WTC11 (cell line): ENCODE measurements around the gene TC2N.

Source experiments
- AFF4 ChIP-seq: sonication (generic); formaldehyde crosslinking; IDR thresholded peaks from 2 replicates; pipeline ENCODE4 v1.8.1; 2023; ENCODE audit warnings: mild to moderate bottlenecking, missing genetic modification reagents, borderline replicate concordance
- CTCF ChIP-seq: fragments of 200-600 bp; IDR thresholded peaks from 2 replicates; pipeline ENCODE4 v1.8.0; 2022; ENCODE audit warnings: antibody characterized with exemption
- NFE2L1 ChIP-seq: sonication (generic); formaldehyde crosslinking; IDR thresholded peaks from 2 replicates; pipeline ENCODE4 v1.8.1; 2023; ENCODE audit warnings: missing genetic modification reagents
- NR2C2 ChIP-seq: sonication (generic); formaldehyde crosslinking; IDR thresholded peaks from 2 replicates; pipeline ENCODE4 v1.8.0; 2022; ENCODE audit warnings: mild to moderate bottlenecking, missing genetic modification reagents
- RELA ChIP-seq: sonication (generic); formaldehyde crosslinking; IDR thresholded peaks from 2 replicates; pipeline ENCODE4 v1.8.1; 2022; ENCODE audit warnings: missing genetic modification reagents, mild to moderate bottlenecking, borderline replicate concordance
- ZBTB43 ChIP-seq: sonication (generic); formaldehyde crosslinking; IDR thresholded peaks from 2 replicates; pipeline ENCODE4 v1.8.1; 2023; ENCODE audit warnings: mild to moderate bottlenecking, missing genetic modification reagents
- ZNF121 ChIP-seq: sonication (generic); formaldehyde crosslinking; IDR thresholded peaks from 2 replicates; pipeline ENCODE4 v1.8.0; 2023; ENCODE audit warnings: missing genetic modification reagents
- TF ChIP-seq, protein P1 (sequence below): sonication (generic); formaldehyde crosslinking; IDR thresholded peaks from 2 replicates; pipeline ENCODE4 v1.8.1; 2022; ENCODE audit warnings: low read depth, mild to moderate bottlenecking, moderate library complexity, missing genetic modification reagents, borderline replicate concordance
- TF ChIP-seq, protein P2 (sequence below): sonication (generic); formaldehyde crosslinking; IDR thresholded peaks from 2 replicates; pipeline ENCODE4 v1.8.0; 2022; ENCODE audit warnings: mild to moderate bottlenecking, missing genetic modification reagents
- TF ChIP-seq, protein P3 (sequence below): sonication (generic); formaldehyde crosslinking; IDR thresholded peaks from 2 replicates; pipeline ENCODE4 v1.8.0; 2022; ENCODE audit warnings: missing genetic modification reagents
- TF ChIP-seq, protein P4 (sequence below): sonication (generic); formaldehyde crosslinking; IDR thresholded peaks from 2 replicates; pipeline ENCODE4 v1.8.0; 2023; ENCODE audit warnings: missing genetic modification reagents
- TF ChIP-seq, protein P5 (sequence below): sonication (generic); formaldehyde crosslinking; IDR thresholded peaks from 2 replicates; pipeline ENCODE4 v1.8.0; 2023; ENCODE audit warnings: missing genetic modification reagents, mild to moderate bottlenecking, borderline replicate concordance
- TF ChIP-seq, protein P6 (sequence below): sonication (generic); formaldehyde crosslinking; conservative IDR thresholded peaks from 2 replicates; pipeline ENCODE4 v1.8.1; 2022; ENCODE audit warnings: mild to moderate bottlenecking, missing genetic modification reagents

DNA sequence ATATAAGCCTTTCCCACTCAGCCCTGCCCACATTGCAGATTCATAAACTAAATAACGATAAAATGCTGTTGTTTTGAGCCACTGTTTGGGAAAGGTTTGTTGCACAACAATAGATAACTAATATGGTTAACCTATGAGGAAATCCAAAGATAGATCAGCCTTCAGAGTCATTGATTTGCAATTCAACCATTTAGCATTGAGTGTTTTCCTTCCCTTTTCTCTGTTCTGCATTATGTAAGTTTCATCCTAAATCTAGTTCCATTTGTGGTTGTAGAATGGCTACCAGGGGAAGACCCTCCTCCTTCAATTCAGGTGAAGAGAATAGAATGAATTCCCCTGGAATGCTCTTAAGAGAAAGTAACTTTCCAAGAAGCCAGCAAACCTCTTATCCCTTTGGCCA, 19.6 kb downstream of the TC2N start:
- TF ChIP-seq CTCF (no peak), NR2C2 (CRISPR knock-in tag) (no peak), ZNF121 (no peak), ZBTB43 (no peak), RELA (no peak), AFF4 (no peak), NFE2L1 (CRISPR knock-in tag) (no peak)
- TF ChIP-seq, protein P1, sequence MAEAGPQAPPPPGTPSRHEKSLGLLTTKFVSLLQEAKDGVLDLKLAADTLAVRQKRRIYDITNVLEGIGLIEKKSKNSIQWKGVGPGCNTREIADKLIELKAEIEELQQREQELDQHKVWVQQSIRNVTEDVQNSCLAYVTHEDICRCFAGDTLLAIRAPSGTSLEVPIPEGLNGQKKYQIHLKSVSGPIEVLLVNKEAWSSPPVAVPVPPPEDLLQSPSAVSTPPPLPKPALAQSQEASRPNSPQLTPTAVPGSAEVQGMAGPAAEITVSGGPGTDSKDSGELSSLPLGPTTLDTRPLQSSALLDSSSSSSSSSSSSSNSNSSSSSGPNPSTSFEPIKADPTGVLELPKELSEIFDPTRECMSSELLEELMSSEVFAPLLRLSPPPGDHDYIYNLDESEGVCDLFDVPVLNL: no peak
- TF ChIP-seq, protein P2, sequence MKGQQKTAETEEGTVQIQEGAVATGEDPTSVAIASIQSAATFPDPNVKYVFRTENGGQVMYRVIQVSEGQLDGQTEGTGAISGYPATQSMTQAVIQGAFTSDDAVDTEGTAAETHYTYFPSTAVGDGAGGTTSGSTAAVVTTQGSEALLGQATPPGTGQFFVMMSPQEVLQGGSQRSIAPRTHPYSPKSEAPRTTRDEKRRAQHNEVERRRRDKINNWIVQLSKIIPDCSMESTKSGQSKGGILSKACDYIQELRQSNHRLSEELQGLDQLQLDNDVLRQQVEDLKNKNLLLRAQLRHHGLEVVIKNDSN (CRISPR knock-in tag): no peak
- TF ChIP-seq, protein P3, sequence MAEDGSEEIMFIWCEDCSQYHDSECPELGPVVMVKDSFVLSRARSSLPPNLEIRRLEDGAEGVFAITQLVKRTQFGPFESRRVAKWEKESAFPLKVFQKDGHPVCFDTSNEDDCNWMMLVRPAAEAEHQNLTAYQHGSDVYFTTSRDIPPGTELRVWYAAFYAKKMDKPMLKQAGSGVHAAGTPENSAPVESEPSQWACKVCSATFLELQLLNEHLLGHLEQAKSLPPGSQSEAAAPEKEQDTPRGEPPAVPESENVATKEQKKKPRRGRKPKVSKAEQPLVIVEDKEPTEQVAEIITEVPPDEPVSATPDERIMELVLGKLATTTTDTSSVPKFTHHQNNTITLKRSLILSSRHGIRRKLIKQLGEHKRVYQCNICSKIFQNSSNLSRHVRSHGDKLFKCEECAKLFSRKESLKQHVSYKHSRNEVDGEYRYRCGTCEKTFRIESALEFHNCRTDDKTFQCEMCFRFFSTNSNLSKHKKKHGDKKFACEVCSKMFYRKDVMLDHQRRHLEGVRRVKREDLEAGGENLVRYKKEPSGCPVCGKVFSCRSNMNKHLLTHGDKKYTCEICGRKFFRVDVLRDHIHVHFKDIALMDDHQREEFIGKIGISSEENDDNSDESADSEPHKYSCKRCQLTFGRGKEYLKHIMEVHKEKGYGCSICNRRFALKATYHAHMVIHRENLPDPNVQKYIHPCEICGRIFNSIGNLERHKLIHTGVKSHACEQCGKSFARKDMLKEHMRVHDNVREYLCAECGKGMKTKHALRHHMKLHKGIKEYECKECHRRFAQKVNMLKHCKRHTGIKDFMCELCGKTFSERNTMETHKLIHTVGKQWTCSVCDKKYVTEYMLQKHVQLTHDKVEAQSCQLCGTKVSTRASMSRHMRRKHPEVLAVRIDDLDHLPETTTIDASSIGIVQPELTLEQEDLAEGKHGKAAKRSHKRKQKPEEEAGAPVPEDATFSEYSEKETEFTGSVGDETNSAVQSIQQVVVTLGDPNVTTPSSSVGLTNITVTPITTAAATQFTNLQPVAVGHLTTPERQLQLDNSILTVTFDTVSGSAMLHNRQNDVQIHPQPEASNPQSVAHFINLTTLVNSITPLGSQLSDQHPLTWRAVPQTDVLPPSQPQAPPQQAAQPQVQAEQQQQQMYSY: no peak
- TF ChIP-seq, protein P4, sequence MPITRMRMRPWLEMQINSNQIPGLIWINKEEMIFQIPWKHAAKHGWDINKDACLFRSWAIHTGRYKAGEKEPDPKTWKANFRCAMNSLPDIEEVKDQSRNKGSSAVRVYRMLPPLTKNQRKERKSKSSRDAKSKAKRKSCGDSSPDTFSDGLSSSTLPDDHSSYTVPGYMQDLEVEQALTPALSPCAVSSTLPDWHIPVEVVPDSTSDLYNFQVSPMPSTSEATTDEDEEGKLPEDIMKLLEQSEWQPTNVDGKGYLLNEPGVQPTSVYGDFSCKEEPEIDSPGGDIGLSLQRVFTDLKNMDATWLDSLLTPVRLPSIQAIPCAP (CRISPR knock-in tag): no peak
- TF ChIP-seq, protein P5, sequence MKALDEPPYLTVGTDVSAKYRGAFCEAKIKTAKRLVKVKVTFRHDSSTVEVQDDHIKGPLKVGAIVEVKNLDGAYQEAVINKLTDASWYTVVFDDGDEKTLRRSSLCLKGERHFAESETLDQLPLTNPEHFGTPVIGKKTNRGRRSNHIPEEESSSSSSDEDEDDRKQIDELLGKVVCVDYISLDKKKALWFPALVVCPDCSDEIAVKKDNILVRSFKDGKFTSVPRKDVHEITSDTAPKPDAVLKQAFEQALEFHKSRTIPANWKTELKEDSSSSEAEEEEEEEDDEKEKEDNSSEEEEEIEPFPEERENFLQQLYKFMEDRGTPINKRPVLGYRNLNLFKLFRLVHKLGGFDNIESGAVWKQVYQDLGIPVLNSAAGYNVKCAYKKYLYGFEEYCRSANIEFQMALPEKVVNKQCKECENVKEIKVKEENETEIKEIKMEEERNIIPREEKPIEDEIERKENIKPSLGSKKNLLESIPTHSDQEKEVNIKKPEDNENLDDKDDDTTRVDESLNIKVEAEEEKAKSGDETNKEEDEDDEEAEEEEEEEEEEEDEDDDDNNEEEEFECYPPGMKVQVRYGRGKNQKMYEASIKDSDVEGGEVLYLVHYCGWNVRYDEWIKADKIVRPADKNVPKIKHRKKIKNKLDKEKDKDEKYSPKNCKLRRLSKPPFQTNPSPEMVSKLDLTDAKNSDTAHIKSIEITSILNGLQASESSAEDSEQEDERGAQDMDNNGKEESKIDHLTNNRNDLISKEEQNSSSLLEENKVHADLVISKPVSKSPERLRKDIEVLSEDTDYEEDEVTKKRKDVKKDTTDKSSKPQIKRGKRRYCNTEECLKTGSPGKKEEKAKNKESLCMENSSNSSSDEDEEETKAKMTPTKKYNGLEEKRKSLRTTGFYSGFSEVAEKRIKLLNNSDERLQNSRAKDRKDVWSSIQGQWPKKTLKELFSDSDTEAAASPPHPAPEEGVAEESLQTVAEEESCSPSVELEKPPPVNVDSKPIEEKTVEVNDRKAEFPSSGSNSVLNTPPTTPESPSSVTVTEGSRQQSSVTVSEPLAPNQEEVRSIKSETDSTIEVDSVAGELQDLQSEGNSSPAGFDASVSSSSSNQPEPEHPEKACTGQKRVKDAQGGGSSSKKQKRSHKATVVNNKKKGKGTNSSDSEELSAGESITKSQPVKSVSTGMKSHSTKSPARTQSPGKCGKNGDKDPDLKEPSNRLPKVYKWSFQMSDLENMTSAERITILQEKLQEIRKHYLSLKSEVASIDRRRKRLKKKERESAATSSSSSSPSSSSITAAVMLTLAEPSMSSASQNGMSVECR: no peak
- TF ChIP-seq, protein P6, sequence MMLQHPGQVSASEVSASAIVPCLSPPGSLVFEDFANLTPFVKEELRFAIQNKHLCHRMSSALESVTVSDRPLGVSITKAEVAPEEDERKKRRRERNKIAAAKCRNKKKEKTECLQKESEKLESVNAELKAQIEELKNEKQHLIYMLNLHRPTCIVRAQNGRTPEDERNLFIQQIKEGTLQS (CRISPR knock-in tag): no peak
